ENCODE data around the gene SRSF1.

SRSF1 gene

DNA sequence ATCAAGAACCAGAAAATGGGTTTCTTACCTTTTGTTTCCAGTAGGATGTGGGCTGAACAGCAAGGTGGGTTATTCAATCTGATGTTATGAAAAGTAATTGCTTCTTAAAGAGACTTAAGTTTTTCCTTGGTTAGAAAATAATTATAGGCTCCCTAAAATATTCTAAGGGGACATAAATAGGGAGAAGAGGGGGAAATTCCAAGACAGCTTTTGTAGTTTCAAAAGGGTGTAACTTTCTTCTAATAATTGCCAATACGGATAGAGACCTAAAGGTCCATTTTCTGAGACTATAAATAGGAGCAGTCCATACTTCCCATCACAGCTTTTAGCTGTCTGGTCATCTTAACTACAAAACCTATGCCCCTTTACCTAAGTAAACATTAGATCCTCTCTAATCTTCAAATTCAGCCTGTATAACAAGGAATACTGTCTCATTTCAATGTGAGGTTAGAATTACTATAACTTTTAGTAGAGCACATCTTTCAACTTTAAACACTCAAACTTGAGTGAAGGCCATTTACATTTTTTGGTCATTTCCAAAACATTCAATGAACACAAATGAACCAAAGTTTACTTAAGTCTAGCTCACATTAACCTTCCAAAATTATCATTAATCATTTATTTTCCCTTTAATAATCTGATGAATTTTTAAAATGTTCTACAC is 5.5 kb downstream of the SRSF1 start:
- no peaks in the 10 kb centered on the region for H3K27me3 ChIP-seq (ENCODE audit: control insufficient read depth, insufficient read depth, low read length)
- H3K4me3 ChIP-seq (ENCODE audit: low read length): no peak overlapping the region
- WGBS (ENCODE audit: insufficient coverage, insufficient read length): no CpG with 5 or more reads among the region's 1 CpG
- peaks cover 15% of the 10 kb centered on the region; the same call in 1 of the 2 replicates for H3K36me3 ChIP-seq (ENCODE audit: control insufficient read depth, insufficient read depth, low read length)
- no peaks in the 10 kb centered on the region for H3K9me3 ChIP-seq (ENCODE audit: control insufficient read depth, insufficient read depth, low read length)
- no peak overlapping the region for H3K27ac ChIP-seq (ENCODE audit: low read length)
- DNase-seq (ENCODE audit: low read depth, low spot score): no peak
- no peaks in the 10 kb centered on the region for H3K4me1 ChIP-seq (ENCODE audit: control insufficient read depth, insufficient read depth, low read length)

DNA sequence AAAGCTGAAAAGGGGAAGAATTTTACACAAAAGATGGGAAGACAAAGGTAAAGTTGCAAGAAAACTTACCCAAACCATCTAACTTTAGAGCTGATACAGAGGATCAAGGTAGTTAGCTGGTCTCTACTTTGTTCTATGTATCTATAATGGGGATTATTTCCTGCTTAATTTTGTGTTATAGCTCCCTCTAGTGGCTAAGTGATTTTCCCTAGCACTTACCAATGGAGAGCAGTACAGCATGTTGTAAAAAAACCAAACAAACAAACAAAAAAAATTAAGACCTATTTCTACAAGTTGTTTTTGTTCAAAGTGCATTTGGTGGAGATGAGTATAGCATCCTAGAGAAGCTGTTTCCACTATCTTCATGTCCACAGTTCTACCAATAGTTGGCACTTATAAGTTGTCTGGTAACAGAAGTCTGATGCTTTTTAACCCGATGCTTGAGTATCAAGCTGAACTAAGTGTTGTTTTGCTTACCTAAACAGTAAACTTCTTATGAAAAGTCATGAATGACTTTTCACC is 7.5 kb downstream of the SRSF1 start:
- H3K4me1 ChIP-seq (ENCODE audit: control insufficient read depth, insufficient read depth, low read length): no peaks in the 10 kb centered on the region
- DNase-seq (ENCODE audit: low read depth, low spot score): no peak
- no peak overlapping the region for H3K4me3 ChIP-seq (ENCODE audit: low read length)
- WGBS (ENCODE audit: insufficient coverage, insufficient read length): no CpG with 5 or more reads among the region's 1 CpG
- no peaks in the 10 kb centered on the region for H3K9me3 ChIP-seq (ENCODE audit: control insufficient read depth, insufficient read depth, low read length)
- no peak overlapping the region for H3K27ac ChIP-seq (ENCODE audit: low read length)
- no peaks in the 10 kb centered on the region for H3K27me3 ChIP-seq (ENCODE audit: control insufficient read depth, insufficient read depth, low read length)
- H3K36me3 ChIP-seq (ENCODE audit: control insufficient read depth, insufficient read depth, low read length): peaks cover 13% of the 10 kb centered on the region; the same call in 1 of the 2 replicates

DNA sequence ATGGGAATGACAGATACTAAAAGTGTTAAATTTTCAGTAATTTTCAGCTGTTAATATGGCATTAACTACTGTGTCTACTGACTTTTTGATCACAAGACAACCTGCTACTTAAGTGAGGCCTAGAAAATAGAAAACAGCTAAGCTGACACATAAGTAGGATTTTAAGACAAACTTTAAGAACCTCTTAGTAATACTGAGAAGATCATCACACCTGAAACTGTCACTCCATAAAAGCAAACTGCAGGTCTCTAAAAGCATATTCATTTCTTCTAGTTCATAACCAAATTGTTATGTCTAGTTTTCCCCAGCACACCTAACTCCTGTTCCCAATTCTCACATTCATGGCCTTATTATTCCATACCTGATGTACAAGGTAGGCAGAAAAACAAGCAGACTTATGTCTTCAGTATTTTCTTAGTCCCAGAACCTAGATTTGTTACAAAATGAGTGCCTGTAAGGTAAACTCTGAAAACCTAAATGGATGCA is 8.0 kb downstream of the SRSF1 start:
- Histone ChIP-seq H3K27ac (ENCODE audit: low read length) (no peak overlapping the region), H3K9me3 (ENCODE audit: control insufficient read depth, insufficient read depth, low read length) (no peaks in the 10 kb centered on the region), H3K36me3 (ENCODE audit: control insufficient read depth, insufficient read depth, low read length) (peaks cover 13% of the 10 kb centered on the region; the same call in 1 of the 2 replicates), H3K4me3 (ENCODE audit: low read length) (no peak overlapping the region), H3K4me1 (ENCODE audit: control insufficient read depth, insufficient read depth, low read length) (no peaks in the 10 kb centered on the region), H3K27me3 (ENCODE audit: control insufficient read depth, insufficient read depth, low read length) (no peaks in the 10 kb centered on the region)
- no peak for DNase-seq (ENCODE audit: low read depth, low spot score)

DNA sequence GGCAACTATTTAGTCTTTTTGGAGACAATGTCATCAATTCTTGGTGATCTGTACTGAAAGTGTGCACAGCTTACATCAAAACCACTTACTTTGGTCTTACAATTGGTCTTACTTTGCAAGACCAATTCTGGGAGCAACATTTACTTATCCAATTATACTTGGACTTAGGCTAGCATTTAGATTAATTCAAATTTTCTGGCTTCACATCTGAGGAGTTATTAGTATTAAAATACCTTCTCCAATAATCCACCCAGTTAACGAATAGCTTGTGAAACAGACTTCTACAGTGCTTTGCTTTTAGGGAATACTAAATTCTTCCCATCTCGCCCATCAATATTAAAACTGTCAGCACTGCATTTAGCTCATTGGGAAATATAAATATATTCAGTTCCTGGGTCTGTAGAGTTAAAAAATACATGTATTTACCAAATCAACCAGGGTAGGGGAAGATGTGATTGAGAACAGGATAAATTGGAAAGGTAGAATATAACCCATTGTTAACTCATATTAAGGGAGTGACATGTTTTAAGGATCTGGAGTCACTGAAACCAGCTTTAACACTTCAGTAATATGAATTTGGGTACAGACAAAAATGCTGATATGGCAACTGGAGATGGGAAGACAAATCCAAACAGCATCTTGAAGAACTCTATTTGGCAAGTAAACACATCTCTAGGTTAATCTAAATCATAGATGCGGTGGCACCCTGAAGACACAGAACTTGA is 9.8 kb downstream of the SRSF1 start:
- peaks cover 2% of the 10 kb centered on the region; the same call in 1 of the 2 replicates for H3K4me1 ChIP-seq (ENCODE audit: control insufficient read depth, insufficient read depth, low read length)
- DNase-seq (ENCODE audit: low read depth, low spot score): no peak
- H3K27me3 ChIP-seq (ENCODE audit: control insufficient read depth, insufficient read depth, low read length): no peaks in the 10 kb centered on the region
- WGBS (ENCODE audit: insufficient coverage, insufficient read length): no CpG with 5 or more reads among the region's 3 CpGs
- H3K36me3 ChIP-seq (ENCODE audit: control insufficient read depth, insufficient read depth, low read length): peaks cover 5% of the 10 kb centered on the region; the same call in 1 of the 2 replicates
- no peak overlapping the region for H3K4me3 ChIP-seq (ENCODE audit: low read length)
- no peak overlapping the region for H3K27ac ChIP-seq (ENCODE audit: low read length)
- no peaks in the 10 kb centered on the region for H3K9me3 ChIP-seq (ENCODE audit: control insufficient read depth, insufficient read depth, low read length)

DNA sequence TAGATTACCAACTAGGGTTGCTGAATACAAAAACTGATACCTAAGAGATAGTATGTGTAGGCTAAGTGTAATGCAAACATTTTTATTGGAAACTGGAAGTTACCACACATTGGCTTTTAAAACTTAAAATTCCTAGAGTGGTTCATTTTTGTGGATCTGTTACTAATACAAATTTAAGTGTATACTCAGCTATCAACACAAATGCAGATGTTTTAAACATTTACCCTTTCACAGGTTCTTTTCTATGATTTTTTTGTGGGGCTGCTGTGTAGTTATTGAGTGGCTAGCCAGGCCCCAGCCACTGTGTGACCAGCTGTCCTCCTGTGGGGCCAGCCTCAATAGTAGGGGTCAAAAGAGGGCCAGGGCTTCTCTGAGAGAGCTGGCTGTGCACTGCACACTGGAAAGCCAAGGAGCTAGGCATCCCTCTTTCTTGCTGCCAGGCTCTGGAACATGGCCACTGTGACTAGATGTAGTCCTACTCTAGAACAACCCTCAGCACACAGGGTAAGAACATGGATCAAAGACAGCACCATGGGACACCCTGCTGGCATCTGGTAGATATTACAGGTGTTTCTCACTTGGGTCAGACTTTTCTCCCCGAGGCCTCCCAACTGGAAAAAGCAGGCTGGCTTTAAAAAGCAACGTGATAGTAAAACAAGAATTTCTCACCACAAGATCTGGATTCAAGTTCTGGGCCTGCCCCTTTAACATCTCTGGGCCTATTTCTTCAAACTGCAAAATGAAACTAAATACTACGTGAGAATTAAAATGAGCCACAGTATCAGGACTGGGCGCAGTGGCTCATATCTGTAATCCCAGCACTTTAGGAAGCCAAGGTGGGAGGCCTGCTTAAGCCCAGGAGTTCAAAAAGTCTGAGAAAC is 11.7 kb downstream of the SRSF1 start:
- no CpG with 5 or more reads among the region's 4 CpGs for WGBS (ENCODE audit: insufficient coverage, insufficient read length)
- H3K4me1 ChIP-seq (ENCODE audit: control insufficient read depth, insufficient read depth, low read length): peaks cover 2% of the 10 kb centered on the region; the same call in 1 of the 2 replicates
- H3K4me3 ChIP-seq (ENCODE audit: low read length): no peak overlapping the region
- H3K9me3 ChIP-seq (ENCODE audit: control insufficient read depth, insufficient read depth, low read length): no peaks in the 10 kb centered on the region
- H3K27me3 ChIP-seq (ENCODE audit: control insufficient read depth, insufficient read depth, low read length): no peaks in the 10 kb centered on the region
- peak; percentile 67 for DNase-seq (ENCODE audit: low read depth, low spot score)
- H3K36me3 ChIP-seq (ENCODE audit: control insufficient read depth, insufficient read depth, low read length): peaks cover 5% of the 10 kb centered on the region; the same call in 1 of the 2 replicates
- H3K27ac ChIP-seq (ENCODE audit: low read length): no peak overlapping the region

DNA sequence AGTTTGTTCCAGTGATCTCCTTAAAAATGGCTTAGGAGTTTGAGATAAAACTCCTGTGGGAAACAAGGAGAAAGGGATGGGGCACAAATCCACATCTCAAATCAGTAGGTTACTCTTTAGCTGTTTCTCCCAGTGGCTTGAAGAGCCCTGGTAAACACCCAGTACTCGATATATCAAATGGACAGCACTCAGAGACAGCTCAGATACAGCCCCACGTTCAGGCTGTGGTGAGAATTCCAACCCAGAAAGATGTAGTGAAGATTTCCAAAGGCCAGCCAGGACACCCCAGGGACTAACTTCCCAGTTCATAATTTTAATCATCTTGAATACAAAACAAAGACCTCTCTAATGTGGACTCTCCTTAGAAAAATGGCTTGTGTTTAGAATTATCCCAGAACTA is 12.6 kb downstream of the SRSF1 start:
- Histone ChIP-seq H3K27me3 (ENCODE audit: control insufficient read depth, insufficient read depth, low read length) (no peaks in the 10 kb centered on the region), H3K4me1 (ENCODE audit: control insufficient read depth, insufficient read depth, low read length) (peaks cover 2% of the 10 kb centered on the region; the same call in 1 of the 2 replicates), H3K9me3 (ENCODE audit: control insufficient read depth, insufficient read depth, low read length) (no peaks in the 10 kb centered on the region), H3K4me3 (ENCODE audit: low read length) (no peak overlapping the region), H3K36me3 (ENCODE audit: control insufficient read depth, insufficient read depth, low read length) (peaks cover 5% of the 10 kb centered on the region; the same call in 1 of the 2 replicates), H3K27ac (ENCODE audit: low read length) (no peak overlapping the region)
- no peak for DNase-seq (ENCODE audit: low read depth, low spot score)
- no CpG with 5 or more reads among the region's 2 CpGs for WGBS (ENCODE audit: insufficient coverage, insufficient read length)

DNA sequence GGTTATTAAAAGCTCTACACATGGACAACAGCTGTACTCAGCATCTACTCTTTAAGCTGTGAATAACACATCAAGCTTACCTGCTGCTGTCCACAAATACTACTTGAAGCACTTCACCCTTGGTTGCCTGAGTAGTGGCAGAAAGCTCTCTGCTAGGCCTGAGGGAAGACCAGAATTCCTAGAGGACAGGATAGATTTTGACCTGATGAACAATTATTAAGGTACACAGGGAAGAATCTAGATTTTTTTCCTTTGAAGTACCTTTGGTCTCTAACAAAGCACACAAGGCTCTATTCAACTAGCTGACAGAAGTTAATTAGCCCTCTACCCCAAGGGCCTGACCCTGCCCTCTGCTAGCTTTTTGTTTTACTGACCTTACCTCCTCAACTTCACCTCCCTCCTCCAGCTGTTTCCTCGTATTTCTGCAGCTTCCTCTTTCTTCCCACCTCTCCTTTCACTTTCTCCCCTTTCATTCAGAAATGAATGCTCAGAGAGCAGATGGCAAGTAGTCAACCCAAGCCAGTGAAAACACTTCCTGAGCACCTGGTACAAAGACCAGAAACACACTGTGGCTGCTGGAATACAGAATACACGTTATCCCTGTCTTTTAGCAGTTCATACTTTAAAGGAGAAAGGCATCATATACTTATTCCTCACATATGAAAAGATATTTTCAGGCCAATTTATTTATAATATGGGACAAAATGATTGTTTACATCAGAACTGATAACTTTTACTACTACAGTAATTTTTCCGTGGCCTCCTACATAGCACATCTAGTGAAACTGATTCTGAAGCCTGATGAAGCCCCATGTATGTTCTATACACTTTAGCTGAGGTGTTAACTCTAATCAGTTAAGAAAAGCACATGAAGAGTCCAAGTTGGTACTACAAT is 13.3 kb downstream of the SRSF1 start:
- no peak for DNase-seq (ENCODE audit: low read depth, low spot score)
- WGBS (ENCODE audit: insufficient coverage, insufficient read length): no CpG with 5 or more reads among the region's 3 CpGs
- H3K4me1 ChIP-seq (ENCODE audit: control insufficient read depth, insufficient read depth, low read length): peaks cover 2% of the 10 kb centered on the region; the same call in 1 of the 2 replicates
- no peaks in the 10 kb centered on the region for H3K9me3 ChIP-seq (ENCODE audit: control insufficient read depth, insufficient read depth, low read length)
- H3K4me3 ChIP-seq (ENCODE audit: low read length): no peak overlapping the region
- no peaks in the 10 kb centered on the region; the same call in 1 of the 2 replicates for H3K36me3 ChIP-seq (ENCODE audit: control insufficient read depth, insufficient read depth, low read length)
- no peaks in the 10 kb centered on the region for H3K27me3 ChIP-seq (ENCODE audit: control insufficient read depth, insufficient read depth, low read length)
- no peak overlapping the region for H3K27ac ChIP-seq (ENCODE audit: low read length)

DNA sequence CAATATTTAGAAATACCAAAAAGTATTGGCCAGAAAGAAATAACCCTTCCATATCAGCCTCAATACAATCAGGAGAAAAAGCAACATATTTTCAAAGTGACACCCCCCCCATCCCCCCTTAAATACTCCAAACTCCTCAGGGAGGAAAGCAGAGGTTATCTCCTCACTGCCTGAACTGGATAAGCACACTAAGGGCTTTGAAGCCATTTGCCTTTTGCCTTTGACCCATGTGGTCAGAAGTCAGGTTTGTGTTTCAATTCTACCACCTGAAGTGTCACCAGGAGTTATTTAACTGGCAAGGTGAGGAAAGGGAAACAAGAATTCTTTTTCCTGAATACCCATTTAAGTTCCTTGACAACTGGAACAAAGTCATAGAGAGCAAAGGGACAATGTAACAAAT is 15.5 kb downstream of the SRSF1 start:
- Histone ChIP-seq H3K27me3 (ENCODE audit: control insufficient read depth, insufficient read depth, low read length) (no peaks in the 10 kb centered on the region), H3K4me1 (ENCODE audit: control insufficient read depth, insufficient read depth, low read length) (peaks cover 2% of the 10 kb centered on the region; the same call in 1 of the 2 replicates), H3K9me3 (ENCODE audit: control insufficient read depth, insufficient read depth, low read length) (no peaks in the 10 kb centered on the region), H3K27ac (ENCODE audit: low read length) (no peak overlapping the region), H3K36me3 (ENCODE audit: control insufficient read depth, insufficient read depth, low read length) (no peaks in the 10 kb centered on the region), H3K4me3 (ENCODE audit: low read length) (no peak overlapping the region)
- DNase-seq (ENCODE audit: low read depth, low spot score): no peak

DNA sequence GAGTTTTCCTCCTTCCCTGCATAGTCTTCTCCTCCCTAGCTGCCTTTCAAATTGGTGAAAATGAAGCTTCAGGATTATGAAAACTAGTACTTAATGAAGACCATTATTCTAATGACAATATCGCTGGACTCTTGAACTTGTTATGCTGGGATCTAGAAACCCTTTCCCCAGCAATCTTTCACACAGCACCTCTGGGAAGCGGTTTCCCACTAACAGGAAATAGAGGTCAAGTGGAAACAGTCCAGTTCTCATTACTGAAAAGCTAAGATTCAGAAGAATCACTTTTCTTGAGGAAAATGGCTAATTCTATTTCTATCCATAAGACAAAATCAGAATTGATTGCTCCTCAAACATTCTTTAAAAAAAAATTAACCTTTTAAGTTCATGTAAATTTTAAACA is 17.0 kb downstream of the SRSF1 start:
- H3K27ac ChIP-seq (ENCODE audit: low read length): no peak overlapping the region
- no peaks in the 10 kb centered on the region for H3K36me3 ChIP-seq (ENCODE audit: control insufficient read depth, insufficient read depth, low read length)
- no peaks in the 10 kb centered on the region for H3K27me3 ChIP-seq (ENCODE audit: control insufficient read depth, insufficient read depth, low read length)
- H3K4me3 ChIP-seq (ENCODE audit: low read length): no peak overlapping the region
- no CpG with 5 or more reads among the region's 2 CpGs for WGBS (ENCODE audit: insufficient coverage, insufficient read length)
- no peak for DNase-seq (ENCODE audit: low read depth, low spot score)
- H3K9me3 ChIP-seq (ENCODE audit: control insufficient read depth, insufficient read depth, low read length): no peaks in the 10 kb centered on the region
- H3K4me1 ChIP-seq (ENCODE audit: control insufficient read depth, insufficient read depth, low read length): peaks cover 2% of the 10 kb centered on the region; the same call in 1 of the 2 replicates
